GM18505 (cell line): ENCODE measurements around the gene HOXC5.

Experiments
- ATAC-seq: cut with Tn5 transposase; IDR thresholded peaks from one replicate; pipeline ENCODE4 v1.9.1; 2021; ENCODE audit not compliant: unreplicated experiment
- POLR2A ChIP-seq: IDR thresholded peaks from 4 replicates; pipeline ENCODE4 v1.6.1; 2011; ENCODE audit warnings: borderline replicate concordance; ENCODE audit not compliant: insufficient read depth, insufficient read length; ENCODE audit errors: extremely low read depth

HOXC5 gene

GRCh38 chr12:54015018-54015931, 17.6 kb upstream of the HOXC5 start:
- no peak for TF ChIP-seq POLR2A
- ATAC-seq: no peak

- no peak for ATAC-seq
- no peak for TF ChIP-seq POLR2A
Observed at GRCh38 chr12:54016051-54016450, 16.8 kb upstream of the HOXC5 start.

- TF ChIP-seq POLR2A: no peak
- ATAC-seq: no peak
Observed at GRCh38 chr12:54016478-54016964, 16.3 kb upstream of the HOXC5 start.

GRCh38 chr12:54017027-54017788, 15.6 kb upstream of the HOXC5 start:
- TF ChIP-seq POLR2A: no peak
- peak; percentile 16 for ATAC-seq

- peak; percentile 73 for TF ChIP-seq POLR2A
Observed at GRCh38 chr12:54017878-54018467, 14.9 kb upstream of the HOXC5 start.

GRCh38 chr12:54018468-54018984, 14.3 kb upstream of the HOXC5 start:
- no peak for TF ChIP-seq POLR2A
- no peak for ATAC-seq

More at GRCh38 chr12:54017878-54018467, 14.9 kb upstream of the HOXC5 start:
- peak; percentile 83 for ATAC-seq

GRCh38 chr12:54019091-54019811, 13.6 kb upstream of the HOXC5 start:
- no peak for TF ChIP-seq POLR2A
- no peak for ATAC-seq

GRCh38 chr12:54019924-54020590, 12.8 kb upstream of the HOXC5 start:
- ATAC-seq: no peak
- TF ChIP-seq POLR2A: no peak

GRCh38 chr12:54020591-54021405, 12.1 kb upstream of the HOXC5 start:
- TF ChIP-seq POLR2A: no peak
- ATAC-seq: no peak

GRCh38 chr12:54021432-54022013, 11.3 kb upstream of the HOXC5 start:
- no peak for ATAC-seq
- no peak for TF ChIP-seq POLR2A
